ENCODE measurements around the gene CREBBP. TPM values are rescaled to one million over a fixed set of nuclear protein-coding genes. Genes with fewer than 3 reads are reported as not detected.

CREBBP gene
- total RNA-seq, 1 donor, result 28.2 TPM

DNA sequence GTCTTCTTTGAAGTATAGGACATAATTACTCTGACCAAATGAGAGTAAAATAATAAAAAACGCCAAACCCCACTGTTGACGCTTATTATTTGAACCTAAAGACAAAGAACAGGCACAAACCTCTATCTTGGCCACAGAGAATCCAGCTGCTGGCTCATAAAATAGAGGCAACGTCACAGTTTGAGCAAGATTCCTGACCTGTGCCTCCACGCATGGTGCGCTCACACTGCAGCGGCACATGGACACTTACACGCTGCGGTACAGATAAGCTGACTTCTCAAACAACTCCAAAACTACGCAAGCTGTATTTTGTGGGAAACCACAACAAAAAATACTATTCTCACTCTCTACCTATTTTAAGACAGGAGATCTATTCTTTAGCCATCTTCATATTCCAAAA, 124.4 kb downstream of the CREBBP start:
- no peak overlapping the region for H3K4me2 ChIP-seq (ENCODE audit: insufficient read depth, low read length)
- H3K4me1 ChIP-seq (ENCODE audit: insufficient read depth, low read length), result peaks cover 19% of the 10 kb centered on the region
- DNase-seq (ENCODE audit: insufficient read length, low spot score, missing footprints), result no peak
- H3K79me2 ChIP-seq (ENCODE audit: insufficient read depth, low read length), result peaks cover 40% of the 10 kb centered on the region
- TF ChIP-seq, protein P1, sequence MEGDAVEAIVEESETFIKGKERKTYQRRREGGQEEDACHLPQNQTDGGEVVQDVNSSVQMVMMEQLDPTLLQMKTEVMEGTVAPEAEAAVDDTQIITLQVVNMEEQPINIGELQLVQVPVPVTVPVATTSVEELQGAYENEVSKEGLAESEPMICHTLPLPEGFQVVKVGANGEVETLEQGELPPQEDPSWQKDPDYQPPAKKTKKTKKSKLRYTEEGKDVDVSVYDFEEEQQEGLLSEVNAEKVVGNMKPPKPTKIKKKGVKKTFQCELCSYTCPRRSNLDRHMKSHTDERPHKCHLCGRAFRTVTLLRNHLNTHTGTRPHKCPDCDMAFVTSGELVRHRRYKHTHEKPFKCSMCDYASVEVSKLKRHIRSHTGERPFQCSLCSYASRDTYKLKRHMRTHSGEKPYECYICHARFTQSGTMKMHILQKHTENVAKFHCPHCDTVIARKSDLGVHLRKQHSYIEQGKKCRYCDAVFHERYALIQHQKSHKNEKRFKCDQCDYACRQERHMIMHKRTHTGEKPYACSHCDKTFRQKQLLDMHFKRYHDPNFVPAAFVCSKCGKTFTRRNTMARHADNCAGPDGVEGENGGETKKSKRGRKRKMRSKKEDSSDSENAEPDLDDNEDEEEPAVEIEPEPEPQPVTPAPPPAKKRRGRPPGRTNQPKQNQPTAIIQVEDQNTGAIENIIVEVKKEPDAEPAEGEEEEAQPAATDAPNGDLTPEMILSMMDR (IDR thresholded peaks at IDR 0.05; ENCODE audit: extremely low read depth, low read depth, low read length), result no peak
- peaks cover 31% of the 10 kb centered on the region for H4K20me1 ChIP-seq (ENCODE audit: insufficient read depth, low read length)
- H3K27ac ChIP-seq (ENCODE audit: low read depth, low read length), result no peak overlapping the region
- H3K9me3 ChIP-seq (ENCODE audit: low read depth, low read length), result no peaks in the 10 kb centered on the region
- no peaks in the 10 kb centered on the region for H3K27me3 ChIP-seq (ENCODE audit: insufficient read depth, low read length)
- peaks cover 36% of the 10 kb centered on the region for H3K36me3 ChIP-seq (ENCODE audit: insufficient read depth, low read length)
- no peak overlapping the region for H3K4me3 ChIP-seq (ENCODE audit: insufficient read depth, low read length)
- no peak overlapping the region for H2AFZ ChIP-seq (ENCODE audit: low read length)

DNA sequence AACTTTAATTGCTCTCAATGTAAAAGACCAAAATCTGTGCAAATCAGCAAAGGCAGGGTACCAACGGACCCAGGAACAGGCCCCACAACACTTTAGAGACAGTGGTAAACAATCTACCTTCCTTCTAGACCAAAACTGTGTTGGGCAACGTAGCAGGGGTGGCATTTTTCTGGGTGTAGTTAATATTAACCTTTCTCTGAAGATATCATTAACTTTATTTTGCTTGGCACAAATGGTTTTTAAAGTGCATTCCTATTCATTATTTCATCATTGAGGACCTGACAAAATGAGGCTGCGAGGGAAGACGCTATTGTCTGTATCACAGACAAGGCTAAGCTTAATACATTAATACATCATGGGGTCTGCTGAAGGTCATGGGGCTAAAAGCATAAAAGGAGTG, 125.3 kb downstream of the CREBBP start:
- H2AFZ ChIP-seq (ENCODE audit: low read length), result no peak overlapping the region
- H3K27ac ChIP-seq (ENCODE audit: low read depth, low read length), result no peak overlapping the region
- no peak overlapping the region for H3K4me3 ChIP-seq (ENCODE audit: insufficient read depth, low read length)
- H3K4me1 ChIP-seq (ENCODE audit: insufficient read depth, low read length), result peaks cover 19% of the 10 kb centered on the region
- no peaks in the 10 kb centered on the region for H3K9me3 ChIP-seq (ENCODE audit: low read depth, low read length)
- H3K36me3 ChIP-seq (ENCODE audit: insufficient read depth, low read length), result peaks cover 44% of the 10 kb centered on the region
- peaks cover 43% of the 10 kb centered on the region for H3K79me2 ChIP-seq (ENCODE audit: insufficient read depth, low read length)
- TF ChIP-seq, protein P1 (IDR thresholded peaks at IDR 0.05; ENCODE audit: extremely low read depth, low read depth, low read length), result no peak
- H3K27me3 ChIP-seq (ENCODE audit: insufficient read depth, low read length), result no peaks in the 10 kb centered on the region
- no peak overlapping the region for H3K4me2 ChIP-seq (ENCODE audit: insufficient read depth, low read length)
- peaks cover 31% of the 10 kb centered on the region for H4K20me1 ChIP-seq (ENCODE audit: insufficient read depth, low read length)
- DNase-seq (ENCODE audit: insufficient read length, low spot score, missing footprints), result no peak

DNA sequence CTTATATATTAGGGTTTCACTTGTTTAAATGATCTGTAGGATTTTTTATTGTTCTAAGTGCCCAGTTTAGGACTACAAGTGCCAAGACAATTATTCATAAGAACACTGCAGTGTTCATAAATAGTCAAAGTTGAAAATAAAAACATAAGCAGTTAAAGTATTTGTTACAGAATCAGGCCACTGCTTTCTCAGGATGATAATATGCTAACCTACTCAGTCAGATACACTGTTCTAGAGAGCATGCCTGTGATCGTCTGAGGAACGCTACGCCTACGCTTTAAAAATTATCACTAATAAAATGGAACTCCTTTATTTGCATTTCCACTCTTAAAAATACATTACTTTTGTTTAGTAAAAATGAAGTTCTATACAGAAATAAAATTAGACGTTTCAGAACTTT, 125.7 kb downstream of the CREBBP start:
- peak; percentile 65 for DNase-seq (ENCODE audit: insufficient read length, low spot score, missing footprints)
- Histone ChIP-seq H3K4me2 (ENCODE audit: insufficient read depth, low read length) (peak overlapping the region; percentile 44), H3K27ac (ENCODE audit: low read depth, low read length) (peak overlapping the region; percentile 18), H3K4me3 (ENCODE audit: insufficient read depth, low read length) (no peak overlapping the region), H3K27me3 (ENCODE audit: insufficient read depth, low read length) (no peaks in the 10 kb centered on the region), H4K20me1 (ENCODE audit: insufficient read depth, low read length) (peaks cover 31% of the 10 kb centered on the region), H3K79me2 (ENCODE audit: insufficient read depth, low read length) (peaks cover 44% of the 10 kb centered on the region), H3K9me3 (ENCODE audit: low read depth, low read length) (no peaks in the 10 kb centered on the region), H3K4me1 (ENCODE audit: insufficient read depth, low read length) (peaks cover 19% of the 10 kb centered on the region), H2AFZ (ENCODE audit: low read length) (no peak overlapping the region), H3K36me3 (ENCODE audit: insufficient read depth, low read length) (peaks cover 44% of the 10 kb centered on the region)
- TF ChIP-seq, protein P1 (IDR thresholded peaks at IDR 0.05; ENCODE audit: extremely low read depth, low read depth, low read length), result no peak

DNA sequence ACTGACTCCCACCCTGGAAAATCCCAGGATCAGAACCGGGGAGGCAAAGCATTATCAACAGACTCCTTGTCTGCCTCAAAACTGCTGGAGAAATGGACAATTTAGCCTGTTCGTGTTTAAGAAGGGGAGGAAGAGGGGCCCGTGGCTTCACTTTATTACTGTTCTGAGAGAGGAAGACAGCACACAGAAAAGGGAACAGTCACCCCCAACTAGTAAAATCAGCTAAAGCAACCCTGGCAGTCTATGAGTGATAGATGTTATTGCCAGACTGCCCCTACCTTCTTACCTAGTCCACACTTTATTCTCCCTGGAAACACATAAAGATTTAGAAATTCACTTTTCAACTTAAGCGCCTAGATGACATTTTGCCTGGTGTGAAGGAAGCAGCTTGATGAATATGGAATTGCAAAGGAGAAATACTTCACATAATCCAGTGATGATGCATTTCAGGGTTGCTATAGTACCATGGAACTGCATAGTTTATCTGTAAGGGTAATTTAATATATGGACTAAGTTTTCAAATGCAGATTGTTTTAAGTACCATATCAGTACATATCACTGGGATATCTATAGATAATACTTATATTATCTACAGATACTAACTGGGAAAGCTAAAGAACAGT, 126.3 kb downstream of the CREBBP start:
- peaks cover 31% of the 10 kb centered on the region for H4K20me1 ChIP-seq (ENCODE audit: insufficient read depth, low read length)
- no peaks in the 10 kb centered on the region for H3K9me3 ChIP-seq (ENCODE audit: low read depth, low read length)
- H3K36me3 ChIP-seq (ENCODE audit: insufficient read depth, low read length), result peaks cover 44% of the 10 kb centered on the region
- no peaks in the 10 kb centered on the region for H3K27me3 ChIP-seq (ENCODE audit: insufficient read depth, low read length)
- H3K4me3 ChIP-seq (ENCODE audit: insufficient read depth, low read length), result no peak overlapping the region
- H3K4me2 ChIP-seq (ENCODE audit: insufficient read depth, low read length), result peak overlapping the region; percentile 44
- TF ChIP-seq, protein P1 (IDR thresholded peaks at IDR 0.05; ENCODE audit: extremely low read depth, low read depth, low read length), result no peak
- peaks cover 19% of the 10 kb centered on the region for H3K4me1 ChIP-seq (ENCODE audit: insufficient read depth, low read length)
- no peak overlapping the region for H2AFZ ChIP-seq (ENCODE audit: low read length)
- H3K79me2 ChIP-seq (ENCODE audit: insufficient read depth, low read length), result peaks cover 40% of the 10 kb centered on the region
- peak; percentile 44 for DNase-seq (ENCODE audit: insufficient read length, low spot score, missing footprints)
- H3K27ac ChIP-seq (ENCODE audit: low read depth, low read length), result peak overlapping the region; percentile 49

Data from osteoblast (primary cell).